ENCODE results near the gene FAM227A. TPM values are rescaled to one million over a fixed set of nuclear protein-coding genes. Genes with fewer than 3 reads are reported as not detected.

The FAM227A gene
- total and polyA plus RNA-seq, 4 experiments from 2014 or later = 0.44 TPM; not detected in 3

- peaks cover 2 to 33% of the 10 kb centered on the region in 2 donors for H3K36me3 Mint-ChIP-seq
- Histone ChIP-seq H3K4me1 (ENCODE audit: insufficient read depth, low read length) (peaks cover 56% of the 10 kb centered on the region), H3K9me3 (ENCODE audit: control insufficient read depth in 1 of 2, low read length in 2 of 2) (no peaks in the 10 kb centered on the region), H3K4me3 (ENCODE audit: low read length in 2 of 2) (peak overlapping the region; percentile 13 to 79), H3K27me3 (ENCODE audit: insufficient read depth, low read length) (no peaks in the 10 kb centered on the region), H3K36me3 (ENCODE audit: insufficient read depth, low read length) (no peaks in the 10 kb centered on the region), H3K27ac (ENCODE audit: low read depth, low read length) (peak overlapping the region; percentile 98)
- peak in 2 of 5 donors; percentile 18 to 34 for DNase-seq
- H3K27ac Mint-ChIP-seq = peak overlapping the region; percentile 98 to 100 (median 98)
- ChIA-PET POLR2A (ENCODE audit: partially characterized antibody) (interaction anchor here (0.9 to 8.5 kb wide), 13 partner anchors 8 to 1057 kb away, joined by 3 to 84 read pairs (median 5); partner anchors contain the start of genes CBX6, CBY1, FAM227A and TOMM22), CTCF (ENCODE audit: partially characterized antibody) (interaction anchor here (0.5 to 5.2 kb wide), 4 partner anchors 18 to 647 kb away, joined by 3 to 49 read pairs (median 5); partner anchors contain the start of gene TOMM22)
- intact Hi-C loops (cut with micrococcal nuclease) = loop anchor here (2.0 to 10.0 kb wide), 4 partner anchors 43 to 645 kb away; partner anchors contain the start of genes CBX6, CBY1, DMC1 and FAM227A
- H3K4me3 Mint-ChIP-seq = peak overlapping the region; percentile 90 to 94 (median 92)
- peaks cover 0 to 5% (median 0%) of the 10 kb centered on the region in 8 donors for H3K9me3 Mint-ChIP-seq
- peaks cover 0 to 4% of the 10 kb centered on the region in 2 donors for H3K27me3 Mint-ChIP-seq
- H3K4me1 Mint-ChIP-seq = peaks cover 53 to 69% (median 56%) of the 10 kb centered on the region in 4 donors
Measured at GRCh38 chr22:38699784-38700183, 43.6 kb upstream of the FAM227A start.

- peak overlapping the region; percentile 98 to 100 (median 98) for H3K27ac Mint-ChIP-seq
- H3K9me3 Mint-ChIP-seq = peaks cover 0 to 5% (median 0%) of the 10 kb centered on the region in 8 donors
- intact Hi-C loops (cut with micrococcal nuclease) = no loop called here
- Histone ChIP-seq H3K9me3 (ENCODE audit: control insufficient read depth in 1 of 2, low read length in 2 of 2) (no peaks in the 10 kb centered on the region), H3K36me3 (ENCODE audit: insufficient read depth, low read length) (no peaks in the 10 kb centered on the region), H3K27ac (ENCODE audit: low read depth, low read length) (peak overlapping the region; percentile 98), H3K4me3 (ENCODE audit: low read length in 2 of 2) (peak overlapping the region; percentile 13 to 79), H3K4me1 (ENCODE audit: insufficient read depth, low read length) (peaks cover 52% of the 10 kb centered on the region), H3K27me3 (ENCODE audit: insufficient read depth, low read length) (no peaks in the 10 kb centered on the region)
- CTCF ChIA-PET (ENCODE audit: partially characterized antibody) = interaction anchor here (1.9 to 5.2 kb wide), 3 partner anchors 17 to 647 kb away, joined by 5 to 49 read pairs (median 5); partner anchors contain the start of gene TOMM22
- no peak for DNase-seq
- POLR2A ChIA-PET (ENCODE audit: partially characterized antibody) = interaction anchor here (0.9 to 8.5 kb wide), 14 partner anchors 8 to 1056 kb away, joined by 3 to 84 read pairs (median 4); partner anchors contain the start of genes CBX6, CBY1, FAM227A and SUN2
- peaks cover 3 to 33% of the 10 kb centered on the region in 2 donors for H3K36me3 Mint-ChIP-seq
- peaks cover 52 to 66% (median 57%) of the 10 kb centered on the region in 4 donors for H3K4me1 Mint-ChIP-seq
- peaks cover 0 to 4% of the 10 kb centered on the region in 2 donors for H3K27me3 Mint-ChIP-seq
- peak overlapping the region; percentile 90 to 94 (median 92) for H3K4me3 Mint-ChIP-seq
Measured at GRCh38 chr22:38699143-38699542, 43.0 kb upstream of the FAM227A start.

GRCh38 chr22:38698407-38699094 is 42.4 kb upstream of the FAM227A start:
- no peak overlapping the region for H3K4me3 ChIP-seq (ENCODE audit: low read length in 2 of 2)
- intact Hi-C loops (cut with micrococcal nuclease) = no loop called here
- peak overlapping the region; percentile 98 to 100 (median 98) for H3K27ac Mint-ChIP-seq
- H3K27me3 Mint-ChIP-seq = peaks cover 0 to 4% of the 10 kb centered on the region in 2 donors
- H3K36me3 ChIP-seq (ENCODE audit: insufficient read depth, low read length) = no peaks in the 10 kb centered on the region
- DNase-seq = peak in 1 of 5 donors; percentile 9
- peaks cover 0 to 5% (median 0%) of the 10 kb centered on the region in 8 donors for H3K9me3 Mint-ChIP-seq
- CTCF ChIA-PET (ENCODE audit: partially characterized antibody) = interaction anchor here (1.2 to 5.2 kb wide), 4 partner anchors 17 to 646 kb away, joined by 3 to 49 read pairs (median 5); partner anchors contain the start of gene TOMM22
- peaks cover 51 to 69% (median 60%) of the 10 kb centered on the region in 4 donors for H3K4me1 Mint-ChIP-seq
- H3K27me3 ChIP-seq (ENCODE audit: insufficient read depth, low read length) = no peaks in the 10 kb centered on the region
- peak overlapping the region in 7 of 8 donors; percentile 72 to 93 (median 91) for H3K4me3 Mint-ChIP-seq
- H3K36me3 Mint-ChIP-seq = peaks cover 3 to 33% of the 10 kb centered on the region in 2 donors
- H3K9me3 ChIP-seq (ENCODE audit: control insufficient read depth in 1 of 2, low read length in 2 of 2) = no peaks in the 10 kb centered on the region
- H3K27ac ChIP-seq (ENCODE audit: low read depth, low read length) = peak overlapping the region; percentile 98
- POLR2A ChIA-PET (ENCODE audit: partially characterized antibody) = interaction anchor here (0.9 to 8.5 kb wide), 16 partner anchors 7 to 1055 kb away, joined by 3 to 84 read pairs (median 4); partner anchors contain the start of genes CBX6, CBY1, FAM227A and GTPBP1
- H3K4me1 ChIP-seq (ENCODE audit: insufficient read depth, low read length) = peaks cover 52% of the 10 kb centered on the region

- ChIA-PET CTCF (ENCODE audit: partially characterized antibody) (interaction anchor here (1.2 to 5.2 kb wide), 2 partner anchors 16 to 71 kb away, joined by 3 to 49 read pairs; partner anchors contain the start of gene TOMM22), POLR2A (ENCODE audit: partially characterized antibody) (interaction anchor here (1.4 to 8.5 kb wide), 6 partner anchors 8 to 54 kb away, joined by 3 to 84 read pairs (median 28); partner anchors contain the start of genes GTPBP1 and TOMM22)
- Mint-ChIP-seq H3K36me3 (peaks cover 3 to 41% of the 10 kb centered on the region in 2 donors), H3K27ac (peak overlapping the region; percentile 56 to 100 (median 98)), H3K4me1 (peaks cover 58 to 78% (median 66%) of the 10 kb centered on the region in 4 donors), H3K4me3 (peak overlapping the region; percentile 7 to 93 (median 51)), H3K27me3 (peaks cover 0 to 4% of the 10 kb centered on the region in 2 donors), H3K9me3 (peaks cover 0 to 5% (median 0%) of the 10 kb centered on the region in 8 donors)
- peak in 1 of 5 donors; percentile 39 for DNase-seq
- Histone ChIP-seq H3K9me3 (ENCODE audit: control insufficient read depth in 1 of 2, low read length in 2 of 2) (no peaks in the 10 kb centered on the region), H3K4me1 (ENCODE audit: insufficient read depth, low read length) (peaks cover 52% of the 10 kb centered on the region), H3K27me3 (ENCODE audit: insufficient read depth, low read length) (no peaks in the 10 kb centered on the region), H3K4me3 (ENCODE audit: low read length in 2 of 2) (no peak overlapping the region), H3K36me3 (ENCODE audit: insufficient read depth, low read length) (no peaks in the 10 kb centered on the region), H3K27ac (ENCODE audit: low read depth, low read length) (peak overlapping the region; percentile 36)
- intact Hi-C loops (cut with micrococcal nuclease) = no loop called here
Measured at GRCh38 chr22:38697425-38698089, 41.4 kb upstream of the FAM227A start.

GRCh38 chr22:38696606-38697424 is 40.6 kb upstream of the FAM227A start:
- peaks cover 58 to 80% (median 68%) of the 10 kb centered on the region in 4 donors for H3K4me1 Mint-ChIP-seq
- H3K27ac Mint-ChIP-seq = peak overlapping the region; percentile 56 to 99 (median 80)
- H3K9me3 Mint-ChIP-seq = peaks cover 0 to 5% (median 0%) of the 10 kb centered on the region in 8 donors
- CTCF ChIA-PET (ENCODE audit: partially characterized antibody) = interaction anchor here (5.2 kb wide), 1 partner anchor 15 kb away, joined by 49 read pairs; the partner anchor contains the start of gene TOMM22
- Histone ChIP-seq H3K36me3 (ENCODE audit: insufficient read depth, low read length) (no peaks in the 10 kb centered on the region), H3K4me1 (ENCODE audit: insufficient read depth, low read length) (peaks cover 50% of the 10 kb centered on the region), H3K27me3 (ENCODE audit: insufficient read depth, low read length) (no peaks in the 10 kb centered on the region), H3K4me3 (ENCODE audit: low read length in 2 of 2) (no peak overlapping the region), H3K27ac (ENCODE audit: low read depth, low read length) (peak overlapping the region; percentile 36), H3K9me3 (ENCODE audit: control insufficient read depth in 1 of 2, low read length in 2 of 2) (no peaks in the 10 kb centered on the region)
- peaks cover 0 to 4% of the 10 kb centered on the region in 2 donors for H3K27me3 Mint-ChIP-seq
- peaks cover 3 to 44% of the 10 kb centered on the region in 2 donors for H3K36me3 Mint-ChIP-seq
- intact Hi-C loops (cut with micrococcal nuclease) = no loop called here
- H3K4me3 Mint-ChIP-seq = peak overlapping the region in 7 of 8 donors; percentile 16 to 93 (median 56)
- DNase-seq = peak in 1 of 5 donors; percentile 73
- POLR2A ChIA-PET (ENCODE audit: partially characterized antibody) = interaction anchor here (1.1 to 8.5 kb wide), 7 partner anchors 9 to 55 kb away, joined by 3 to 84 read pairs (median 27); partner anchors contain the start of genes GTPBP1 and TOMM22

- Histone ChIP-seq H3K36me3 (ENCODE audit: insufficient read depth, low read length) (peaks cover 2% of the 10 kb centered on the region), H3K27me3 (ENCODE audit: insufficient read depth, low read length) (no peaks in the 10 kb centered on the region), H3K9me3 (ENCODE audit: control insufficient read depth in 1 of 2, low read length in 2 of 2) (no peaks in the 10 kb centered on the region), H3K4me3 (ENCODE audit: low read length in 2 of 2) (no peak overlapping the region), H3K27ac (ENCODE audit: low read depth, low read length) (no peak overlapping the region), H3K4me1 (ENCODE audit: insufficient read depth, low read length) (peaks cover 42% of the 10 kb centered on the region)
- ChIA-PET POLR2A (ENCODE audit: partially characterized antibody) (interaction anchor here (2.3 to 8.5 kb wide), 3 partner anchors 11 to 60 kb away, joined by 5 to 84 read pairs (median 30); partner anchors contain the start of genes GTPBP1 and TOMM22), CTCF (ENCODE audit: partially characterized antibody) (interaction anchor here (0.9 to 1.0 kb wide), 2 partner anchors 11 to 13 kb away, joined by 3 to 5 read pairs; partner anchors contain the start of gene GTPBP1)
- peak overlapping the region in 5 of 7 donors; percentile 36 to 67 (median 42) for H3K27ac Mint-ChIP-seq
- intact Hi-C loops (cut with micrococcal nuclease) = no loop called here
- peaks cover 7 to 42% of the 10 kb centered on the region in 2 donors for H3K36me3 Mint-ChIP-seq
- H3K27me3 Mint-ChIP-seq = no peaks in the 10 kb centered on the region
- H3K9me3 Mint-ChIP-seq = no peaks in the 10 kb centered on the region
- no peak for DNase-seq
- H3K4me1 Mint-ChIP-seq = peaks cover 52 to 75% (median 62%) of the 10 kb centered on the region in 4 donors
- H3K4me3 Mint-ChIP-seq = peak overlapping the region in 1 of 8 donors; percentile 40
Measured at GRCh38 chr22:38694940-38695339, 38.7 kb upstream of the FAM227A start.

Measured in CD4-positive, alpha-beta memory T cell (primary cell).